DOHH2 (cell line): Measurements from ENCODE around the gene POLR2I.

Source experiments
- H3F3A ChIP-seq: fragments of 200-600 bp; sonication (generic), shearing (Covaris generic); 2 replicates; pipeline ENCODE4 v1.6.0; 2016; ENCODE audit warnings: antibody characterized with exemption, mild to moderate bottlenecking; ENCODE audit not compliant: control insufficient read depth, insufficient read depth
- H3K27ac ChIP-seq: fragments of 200-600 bp; sonication (generic); 2 replicates; pipeline ENCODE4 v1.5.1; 2014; ENCODE audit warnings: low read depth, mild to moderate bottlenecking, low read length, moderate library complexity
- H3K27me3 ChIP-seq: fragments of 200-600 bp; sonication (generic); 2 replicates; pipeline ENCODE4 v1.6.1; 2014; ENCODE audit warnings: mild to moderate bottlenecking, low read length, mixed read lengths; ENCODE audit not compliant: control insufficient read depth
- H3K36me3 ChIP-seq: fragments of 200-600 bp; sonication (generic); 2 replicates; pipeline ENCODE4 v1.6.1; 2014; ENCODE audit warnings: mild to moderate bottlenecking, low read length, moderate library complexity, mixed read lengths; ENCODE audit not compliant: control insufficient read depth
- H3K4me1 ChIP-seq: fragments of 200-600 bp; sonication (generic); 2 replicates; pipeline ENCODE4 v1.6.1; 2014; ENCODE audit warnings: mild to moderate bottlenecking, low read length, mixed read lengths; ENCODE audit not compliant: control insufficient read depth
- H3K4me2 ChIP-seq: fragments of 200-600 bp; sonication (generic); 2 replicates; pipeline ENCODE4 v1.6.0; 2014; ENCODE audit warnings: mild to moderate bottlenecking, low read length, moderate library complexity
- H3K4me3 ChIP-seq: fragments of 200-600 bp; sonication (generic); 2 replicates; pipeline ENCODE4 v1.5.1; 2014; ENCODE audit warnings: mild to moderate bottlenecking, low read length, mixed read lengths
- H3K79me2 ChIP-seq: fragments of 200-600 bp; sonication (generic); 2 replicates; pipeline ENCODE4 v1.6.1; 2014; ENCODE audit warnings: mild to moderate bottlenecking, low read length, mixed read lengths; ENCODE audit not compliant: control insufficient read depth
- H3K9me2 ChIP-seq: fragments of 200-600 bp; sonication (generic); replicated peaks from 2 replicates; pipeline ENCODE4 v1.6.1; 2014; ENCODE audit warnings: mild to moderate bottlenecking, low read length, mixed read lengths; ENCODE audit not compliant: control insufficient read depth
- H3K9me3 ChIP-seq: fragments of 200-600 bp; sonication (generic); 2 replicates; pipeline ENCODE4 v1.6.1; 2014; ENCODE audit warnings: antibody characterized with exemption, low read length, mixed read lengths; ENCODE audit not compliant: control insufficient read depth, insufficient read depth
- H4K20me1 ChIP-seq: fragments of 200-600 bp; sonication (generic); 2 replicates; pipeline ENCODE4 v1.6.0; 2014; ENCODE audit warnings: low read depth, mild to moderate bottlenecking, antibody characterized with exemption, low read length, moderate library complexity; ENCODE audit not compliant: control insufficient read depth, insufficient read depth
- EZH2phosphoT487 ChIP-seq: fragments of 200-600 bp; sonication (generic); IDR thresholded peaks from 2 replicates; pipeline ENCODE4 v1.6.1; 2017; ENCODE audit warnings: borderline replicate concordance, mild to moderate bottlenecking, antibody characterized with exemption, low read length, moderate library complexity, mixed read lengths
- TF ChIP-seq, protein P1 (sequence below): fragments of 200-600 bp; sonication (generic); IDR thresholded peaks from one replicate; pipeline ENCODE4 v1.5.1; 2014; ENCODE audit warnings: antibody characterized with exemption, mild to moderate bottlenecking, low read depth, low read length; ENCODE audit not compliant: poor library complexity, severe bottlenecking

Gene POLR2I

DNA sequence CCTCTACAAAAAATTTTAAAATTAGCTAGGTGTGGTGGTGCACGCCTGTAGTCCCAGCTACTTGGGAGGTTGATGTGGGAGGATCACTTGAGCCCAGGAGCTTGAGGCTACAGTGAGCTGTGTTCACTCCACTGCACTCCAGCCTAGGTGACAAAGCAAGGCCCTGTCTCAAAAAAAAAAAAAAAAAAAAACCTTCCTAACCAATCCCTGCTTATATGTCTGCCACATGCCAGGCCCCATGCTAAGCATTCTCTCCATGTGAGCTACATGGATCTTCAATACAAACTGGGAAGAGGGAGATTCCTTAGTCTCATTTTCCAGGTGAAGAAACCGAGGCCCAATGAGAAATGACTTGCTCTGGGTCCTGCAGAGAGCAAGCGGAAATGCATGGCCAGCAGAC lies 6.0 kb downstream of the POLR2I start:
- no peaks in the 10 kb centered on the region for H3K9me2 ChIP-seq
- no peak overlapping the region for H3K4me2 ChIP-seq
- no peaks in the 10 kb centered on the region for H3K9me3 ChIP-seq
- no peak overlapping the region for H3K4me3 ChIP-seq
- H4K20me1 ChIP-seq = no peaks in the 10 kb centered on the region
- no peaks in the 10 kb centered on the region for H3K27me3 ChIP-seq
- H3K79me2 ChIP-seq = peaks cover 9% of the 10 kb centered on the region
- H3K36me3 ChIP-seq = peaks cover 48% of the 10 kb centered on the region
- H3K27ac ChIP-seq = no peak overlapping the region
- peaks cover 13% of the 10 kb centered on the region for H3K4me1 ChIP-seq
- no peaks in the 10 kb centered on the region for H3F3A ChIP-seq
- TF ChIP-seq, protein P1, sequence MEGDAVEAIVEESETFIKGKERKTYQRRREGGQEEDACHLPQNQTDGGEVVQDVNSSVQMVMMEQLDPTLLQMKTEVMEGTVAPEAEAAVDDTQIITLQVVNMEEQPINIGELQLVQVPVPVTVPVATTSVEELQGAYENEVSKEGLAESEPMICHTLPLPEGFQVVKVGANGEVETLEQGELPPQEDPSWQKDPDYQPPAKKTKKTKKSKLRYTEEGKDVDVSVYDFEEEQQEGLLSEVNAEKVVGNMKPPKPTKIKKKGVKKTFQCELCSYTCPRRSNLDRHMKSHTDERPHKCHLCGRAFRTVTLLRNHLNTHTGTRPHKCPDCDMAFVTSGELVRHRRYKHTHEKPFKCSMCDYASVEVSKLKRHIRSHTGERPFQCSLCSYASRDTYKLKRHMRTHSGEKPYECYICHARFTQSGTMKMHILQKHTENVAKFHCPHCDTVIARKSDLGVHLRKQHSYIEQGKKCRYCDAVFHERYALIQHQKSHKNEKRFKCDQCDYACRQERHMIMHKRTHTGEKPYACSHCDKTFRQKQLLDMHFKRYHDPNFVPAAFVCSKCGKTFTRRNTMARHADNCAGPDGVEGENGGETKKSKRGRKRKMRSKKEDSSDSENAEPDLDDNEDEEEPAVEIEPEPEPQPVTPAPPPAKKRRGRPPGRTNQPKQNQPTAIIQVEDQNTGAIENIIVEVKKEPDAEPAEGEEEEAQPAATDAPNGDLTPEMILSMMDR = no peak
- no peak for TF ChIP-seq EZH2phosphoT487

- Histone ChIP-seq H3K4me1 (peaks cover 8% of the 10 kb centered on the region; the same call in 1 of the 2 replicates), H3K79me2 (no peaks in the 10 kb centered on the region), H3K9me3 (no peaks in the 10 kb centered on the region), H3F3A (no peaks in the 10 kb centered on the region), H3K27ac (no peak overlapping the region), H3K4me3 (no peak overlapping the region), H3K4me2 (no peak overlapping the region), H4K20me1 (no peaks in the 10 kb centered on the region), H3K36me3 (peaks cover 49% of the 10 kb centered on the region), H3K9me2 (no peaks in the 10 kb centered on the region), H3K27me3 (no peaks in the 10 kb centered on the region)
- no peak for TF ChIP-seq EZH2phosphoT487
- TF ChIP-seq, protein P1 = no peak
Observed at GRCh38 chr19:36106991-36107390, 7.7 kb downstream of the POLR2I start.

DNA sequence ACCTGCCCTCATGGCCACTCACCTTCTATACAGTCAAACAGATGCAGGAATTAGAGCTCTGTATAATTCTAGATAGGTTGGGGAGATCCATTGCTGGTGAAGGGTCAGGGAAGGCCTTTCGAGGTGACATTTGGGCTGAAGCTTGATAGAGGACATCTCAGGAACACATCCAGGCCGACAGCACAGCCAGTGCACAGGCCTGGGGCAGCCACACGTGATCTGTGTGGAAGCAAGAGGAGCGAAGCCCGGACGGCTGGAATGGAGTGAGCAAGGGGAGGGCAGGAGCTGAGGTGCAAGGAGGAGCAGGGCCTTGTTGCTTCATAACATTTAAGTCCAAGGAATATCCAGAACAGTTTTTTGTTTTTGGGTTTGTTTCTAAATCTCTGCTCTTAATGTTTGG lies 8.2 kb downstream of the POLR2I start:
- no peaks in the 10 kb centered on the region for H3K27me3 ChIP-seq
- H3K9me2 ChIP-seq = no peaks in the 10 kb centered on the region
- H3K9me3 ChIP-seq = no peaks in the 10 kb centered on the region
- no peak overlapping the region for H3K27ac ChIP-seq
- H4K20me1 ChIP-seq = no peaks in the 10 kb centered on the region
- H3K36me3 ChIP-seq = peaks cover 53% of the 10 kb centered on the region
- no peak for TF ChIP-seq EZH2phosphoT487
- TF ChIP-seq, protein P1 = no peak
- no peaks in the 10 kb centered on the region for H3F3A ChIP-seq
- H3K4me2 ChIP-seq = no peak overlapping the region
- H3K4me3 ChIP-seq = no peak overlapping the region
- H3K4me1 ChIP-seq = peaks cover 7% of the 10 kb centered on the region; the same call in 1 of the 2 replicates
- H3K79me2 ChIP-seq = no peaks in the 10 kb centered on the region
